ACHN (cell line): Measurements from ENCODE around the gene PLCB1.

ENCODE experiments used
- DNase-seq: peaks from one replicate; pipeline ENCODE4 v3.0.0-alpha.2; 2015
- in situ Hi-C: cut with HindIII; loops from 2 replicates; pipeline ENCODE4 v1.10.0; 2017; ENCODE audit warnings: low sequenced_read_pairs, low pct_ligation_motif_present, low pct_unique_long_range_greater_than_20kb

The PLCB1 gene

DNA sequence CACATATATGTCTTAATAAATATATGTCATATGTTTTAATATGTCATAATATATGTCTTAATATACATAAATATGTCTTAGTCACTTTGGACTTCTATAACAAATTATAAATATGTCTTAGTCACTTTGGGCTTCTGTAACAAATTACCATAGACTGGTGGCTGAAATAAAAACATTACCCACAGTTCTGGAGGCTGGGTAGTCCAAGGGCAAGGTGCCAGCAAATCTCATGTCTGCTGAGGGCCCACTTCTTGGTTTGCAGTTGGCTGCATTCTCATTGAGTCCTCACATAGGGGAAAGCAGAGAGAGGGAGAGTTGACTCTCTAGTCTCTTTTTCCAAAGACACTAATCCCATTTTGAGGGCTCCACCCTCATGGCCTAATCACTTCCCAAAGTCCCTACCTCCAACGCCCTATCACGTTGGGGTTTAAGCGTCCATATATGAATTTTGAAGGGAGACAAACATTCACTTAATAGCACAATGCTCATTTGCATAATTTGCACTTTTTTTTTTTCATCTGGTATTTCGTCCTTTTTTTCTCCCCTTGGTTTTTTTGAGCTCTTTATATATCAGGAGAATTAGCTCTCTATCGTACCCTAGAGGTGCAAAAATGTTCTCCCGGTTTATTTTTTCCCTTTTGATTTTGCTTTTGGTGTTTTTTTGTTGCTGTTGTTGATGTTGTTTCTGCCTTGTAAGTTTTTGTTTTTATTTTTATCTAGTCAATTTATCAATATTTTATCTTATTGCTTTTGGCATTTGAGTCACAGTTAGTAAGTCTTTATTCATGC lies 266.4 kb downstream of the PLCB1 start:
- in situ Hi-C loops, result no loop called here
- DNase-seq, result no peak

GRCh38 chr20:8399947-8400346 lies 267.9 kb downstream of the PLCB1 start:
- DNase-seq, result no peak
- in situ Hi-C loops, result no loop called here

DNA sequence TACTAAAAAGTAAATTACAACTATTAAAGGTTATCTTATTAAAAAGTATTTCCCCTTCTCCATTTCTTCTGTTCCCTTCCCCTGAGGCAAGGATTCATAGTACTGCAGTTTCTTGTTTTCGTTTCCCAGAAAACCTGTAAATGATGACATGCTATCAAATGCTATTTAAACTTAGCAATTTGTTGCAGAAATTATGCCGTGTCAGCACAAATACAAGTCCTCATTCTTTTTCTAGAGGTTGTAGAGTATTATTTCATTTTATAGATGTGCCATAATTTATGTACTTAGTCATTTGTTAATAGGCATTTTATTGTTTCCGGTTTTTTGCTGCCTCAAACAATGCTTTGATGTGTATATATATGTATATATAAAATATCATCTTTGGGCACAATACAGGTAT lies 268.4 kb downstream of the PLCB1 start:
- DNase-seq, result no peak

GRCh38 chr20:8401556-8401955 lies 269.5 kb downstream of the PLCB1 start:
- in situ Hi-C loops, result no loop called here
- DNase-seq, result no peak

More for the DNA sequence above, 268.4 kb downstream of the PLCB1 start:
- in situ Hi-C loops, result no loop called here

DNA sequence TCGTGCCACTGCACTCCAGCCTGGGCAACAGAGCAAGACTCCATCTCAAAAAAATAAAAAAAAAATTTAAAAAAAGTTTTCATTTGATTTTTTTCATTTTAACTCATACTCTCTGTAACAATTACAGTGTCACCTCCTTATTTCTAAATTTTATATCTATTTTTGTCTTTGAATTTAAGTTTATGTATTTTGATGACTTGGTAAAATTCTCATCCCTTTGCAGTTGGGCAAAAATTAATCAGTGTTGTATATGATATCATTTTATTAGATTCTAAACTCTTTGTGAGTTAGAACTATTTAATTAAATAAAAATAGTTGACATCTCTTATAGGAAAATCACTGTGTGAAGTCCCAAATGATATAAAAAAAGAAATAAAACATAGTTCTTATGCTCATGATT lies 270.7 kb downstream of the PLCB1 start:
- in situ Hi-C loops, result no loop called here
- no peak for DNase-seq

- in situ Hi-C loops, result no loop called here
- no peak for DNase-seq
Measured at GRCh38 chr20:8404912-8405635, 273.0 kb downstream of the PLCB1 start.

DNA sequence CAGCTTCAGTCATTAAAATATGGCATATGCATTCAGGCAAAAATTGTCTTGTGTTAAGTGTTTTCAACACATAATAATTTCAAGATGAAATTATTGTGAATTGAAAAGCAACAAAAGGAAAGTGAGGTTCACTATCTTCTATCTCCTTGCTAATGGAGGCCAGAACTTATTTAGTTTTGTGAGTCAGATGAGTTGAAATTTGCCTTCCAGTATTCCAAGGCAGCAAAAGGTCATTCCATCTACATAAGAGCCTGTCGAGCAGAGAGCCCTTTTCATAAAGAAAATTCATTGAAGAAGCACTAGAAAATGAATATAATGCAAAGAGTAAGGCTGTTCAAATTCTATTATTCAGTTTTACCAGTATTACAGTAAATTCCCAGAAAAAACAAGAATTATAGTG lies 274.3 kb downstream of the PLCB1 start:
- no peak for DNase-seq
- in situ Hi-C loops, result no loop called here

- in situ Hi-C loops, result no loop called here
- DNase-seq, result no peak
Measured at GRCh38 chr20:8408587-8409307, 276.7 kb downstream of the PLCB1 start.

GRCh38 chr20:8413691-8414090 lies 281.6 kb downstream of the PLCB1 start:
- DNase-seq, result no peak
- in situ Hi-C loops, result no loop called here

- in situ Hi-C loops, result no loop called here
- DNase-seq, result no peak
Measured at GRCh38 chr20:8414586-8415274, 282.7 kb downstream of the PLCB1 start.

DNA sequence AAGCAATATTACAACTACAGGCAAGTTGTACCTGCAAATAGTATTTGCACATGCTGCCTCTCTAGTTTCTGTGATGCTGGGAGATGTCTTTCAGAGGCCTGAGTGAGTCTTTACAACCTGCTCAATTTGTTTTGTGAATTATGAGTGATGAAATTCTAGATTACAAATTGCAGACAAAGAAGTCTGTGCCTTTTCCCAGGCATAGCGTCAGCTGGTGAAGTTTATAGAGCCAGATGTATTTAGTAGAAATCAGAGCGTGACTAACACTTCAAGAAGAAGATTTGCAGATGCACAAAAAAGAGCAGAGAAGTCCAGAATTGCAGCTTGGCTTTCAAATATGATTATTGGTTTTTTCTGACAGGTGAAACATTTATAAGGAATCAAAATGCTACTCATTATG lies 289.9 kb downstream of the PLCB1 start:
- no peak for DNase-seq
- in situ Hi-C loops, result no loop called here

- in situ Hi-C loops, result no loop called here
- no peak for DNase-seq
Measured at GRCh38 chr20:8423482-8423881, 291.4 kb downstream of the PLCB1 start.

DNA sequence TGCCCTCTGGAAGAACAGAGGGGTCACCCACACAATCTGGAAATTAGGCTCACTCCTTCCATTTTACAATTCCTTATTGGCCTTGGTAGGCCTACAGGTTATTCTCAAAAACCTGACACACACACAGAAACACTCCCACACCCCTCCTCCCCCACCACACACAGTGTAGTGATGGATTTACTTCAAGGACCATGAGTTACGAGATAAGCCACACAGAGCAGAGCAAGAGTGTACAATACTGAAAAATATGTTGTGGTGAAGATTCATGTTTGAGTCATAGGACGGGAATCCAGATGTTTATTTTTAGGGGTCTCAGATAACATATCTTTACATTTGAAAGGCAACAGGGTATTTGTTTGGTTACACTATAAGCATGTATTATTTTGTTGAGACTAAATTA lies 291.9 kb downstream of the PLCB1 start:
- no peak for DNase-seq
- in situ Hi-C loops, result no loop called here

- in situ Hi-C loops, result no loop called here
Measured at GRCh38 chr20:8425016-8425415, 292.9 kb downstream of the PLCB1 start.

DNA sequence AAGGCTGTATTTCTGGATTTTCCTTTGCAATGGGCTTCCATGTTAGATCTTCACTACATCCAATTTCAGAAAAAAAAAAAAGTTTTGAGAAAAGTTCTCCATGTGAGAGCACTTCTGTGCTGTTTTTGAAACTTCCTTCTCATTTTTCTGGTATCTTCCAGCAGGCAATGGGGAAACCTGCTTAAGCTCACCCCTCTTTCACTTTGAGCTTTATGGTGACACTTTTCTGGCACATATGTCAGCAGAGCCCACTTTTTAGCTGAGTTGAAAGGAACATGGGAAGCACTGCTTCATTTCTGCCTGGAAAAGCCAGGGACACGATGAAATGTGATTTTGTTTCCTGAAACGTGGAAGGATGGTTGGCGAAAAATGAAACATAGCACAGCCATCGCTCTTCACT lies 293.7 kb downstream of the PLCB1 start:
- in situ Hi-C loops, result no loop called here
- no peak for DNase-seq

More at GRCh38 chr20:8425016-8425415, 292.9 kb downstream of the PLCB1 start:
- no peak for DNase-seq

DNA sequence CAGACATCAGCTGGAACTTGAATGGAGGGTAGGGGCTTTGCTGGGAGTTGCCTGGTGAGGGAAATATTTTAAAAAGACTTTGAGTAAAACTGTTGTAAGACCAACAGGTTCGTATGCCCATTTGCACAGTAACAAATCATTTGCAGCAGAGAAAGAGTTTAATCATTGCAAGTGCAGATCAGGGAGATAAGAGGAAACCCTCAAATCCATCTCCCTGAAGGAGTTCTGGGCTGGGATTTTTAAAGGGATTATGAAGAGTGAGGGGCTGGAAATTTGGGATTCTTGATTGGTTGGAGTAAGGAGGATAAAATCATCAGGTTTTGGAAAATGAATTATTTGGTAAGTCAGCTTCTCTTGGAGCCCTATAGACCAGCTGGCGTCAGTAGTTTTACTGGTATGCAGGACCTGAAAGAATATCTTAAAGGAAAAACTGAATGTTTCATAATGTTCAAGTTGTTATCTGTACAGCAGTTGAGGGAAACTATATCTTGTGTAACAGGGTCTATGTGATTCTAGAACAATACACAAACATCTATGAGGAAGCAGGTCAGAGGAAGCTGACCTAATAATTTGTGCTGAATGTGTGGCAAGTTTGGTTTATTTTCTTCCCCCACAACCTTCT lies 295.5 kb downstream of the PLCB1 start:
- in situ Hi-C loops, result no loop called here
- DNase-seq, result no peak

DNA sequence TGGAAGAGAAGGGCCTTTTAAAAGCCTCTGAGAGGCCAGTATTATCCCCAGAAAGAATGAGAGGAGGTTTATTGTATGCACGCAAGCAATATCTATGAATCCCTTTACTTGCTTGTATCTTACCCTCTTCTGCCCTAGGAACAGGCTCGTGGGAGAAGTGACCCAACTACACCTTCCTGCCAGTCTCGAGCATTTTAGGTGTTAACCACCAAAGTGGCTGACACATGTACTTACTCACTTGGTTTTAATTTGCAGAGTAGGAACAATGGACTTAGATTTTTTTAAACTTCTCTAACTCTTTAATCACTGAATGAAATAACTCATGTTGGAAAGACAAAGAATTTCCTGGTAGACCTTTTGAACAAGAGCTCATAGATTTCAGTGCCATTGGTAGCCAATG lies 296.9 kb downstream of the PLCB1 start:
- no peak for DNase-seq
- in situ Hi-C loops, result no loop called here

DNA sequence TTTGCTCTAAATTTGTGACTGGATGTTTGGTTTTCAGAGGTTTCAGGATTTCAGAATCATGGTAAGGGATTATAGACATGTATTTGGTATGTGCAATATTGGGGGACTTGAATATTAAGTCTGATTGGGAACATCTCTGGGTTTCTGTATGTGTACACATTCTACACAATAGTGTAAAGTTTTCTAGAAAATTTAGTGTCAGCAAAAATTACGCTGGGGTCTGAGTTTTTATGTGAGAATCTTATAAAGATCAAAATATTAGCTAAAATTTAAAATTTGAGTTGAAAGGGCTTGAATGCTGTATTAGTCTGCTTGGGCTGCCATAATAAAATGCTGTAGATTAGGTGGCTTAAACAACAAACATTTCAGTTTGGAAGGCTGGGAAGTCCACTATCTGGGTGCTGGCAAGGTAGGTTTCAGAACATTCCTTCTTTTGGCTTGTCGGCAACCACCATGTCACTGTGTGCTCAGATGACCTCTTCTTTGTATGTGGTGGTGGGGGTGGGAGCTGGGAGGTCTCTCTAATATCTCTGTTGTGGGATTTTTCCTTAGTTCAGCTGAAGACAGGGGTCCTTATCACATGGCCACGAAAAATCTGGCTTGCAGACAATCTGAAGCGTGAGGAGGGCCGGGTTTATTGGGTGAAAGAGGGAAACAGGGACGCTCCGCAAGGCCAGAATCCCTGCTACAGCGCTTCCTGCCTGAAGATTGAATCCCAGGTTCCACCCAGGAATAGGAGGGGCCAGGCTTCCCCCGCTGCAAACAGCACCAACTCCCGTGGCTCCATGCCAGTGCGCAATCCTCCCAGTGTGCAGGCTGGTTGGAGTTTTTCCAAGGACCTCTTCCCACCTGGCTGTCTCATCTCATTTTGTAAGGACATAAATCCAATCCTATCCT lies 299.7 kb downstream of the PLCB1 start:
- no peak for DNase-seq
- in situ Hi-C loops, result no loop called here
